Brain (organoid and tissue), 1 donor: ENCODE data around the gene KRTAP10-8. TPM values are rescaled to one million over a fixed set of nuclear protein-coding genes. Genes with fewer than 3 reads are reported as not detected.

Source experiments
- polyA plus RNA-seq: library from polyadenylated mRNA; stranded (reverse); fragments of 350-450 nt; fragmentation: Illumina TruSeq; extraction: RNeasy Lipid Tissue Mini Kit (QIAGEN cat#74804); gene quantifications from one replicate; pipeline ENCODE4 v1.2.3, GENCODE V29; 2015; ENCODE audit warnings: low read depth, low replicate concordance; ENCODE audit not compliant: insufficient read depth

KRTAP10-8 gene
- polyA plus RNA-seq, 1 donor from 2014 or later: not detected

Other genes starting within 250 kb of the KRTAP10-8 start
- 9.3 TPM for gene LRRC3, start 156.6 kb upstream of the KRTAP10-8 start, polyA plus RNA-seq
- not detected for gene KRTAP10-1, start 71.9 kb upstream of the KRTAP10-8 start, polyA plus RNA-seq
- not detected for gene KRTAP10-2, start 60.6 kb upstream of the KRTAP10-8 start, polyA plus RNA-seq
- gene KRTAP10-3, start 53.3 kb upstream of the KRTAP10-8 start, polyA plus RNA-seq: not detected
- not detected for gene KRTAP10-4, start 38.4 kb upstream of the KRTAP10-8 start, polyA plus RNA-seq
- not detected for gene KRTAP10-5, start 31.5 kb upstream of the KRTAP10-8 start, polyA plus RNA-seq
- not detected for gene KRTAP10-6, start 19.6 kb upstream of the KRTAP10-8 start, polyA plus RNA-seq
- gene KRTAP10-7, start 11.5 kb upstream of the KRTAP10-8 start, polyA plus RNA-seq: not detected
- not detected for gene KRTAP10-9, start 15.0 kb downstream of the KRTAP10-8 start, polyA plus RNA-seq
- not detected for gene KRTAP10-10, start 25.3 kb downstream of the KRTAP10-8 start, polyA plus RNA-seq
- gene KRTAP10-11, start 34.3 kb downstream of the KRTAP10-8 start, polyA plus RNA-seq: not detected
- gene KRTAP12-4, start 42.6 kb downstream of the KRTAP10-8 start, polyA plus RNA-seq: not detected
- gene KRTAP12-3, start 45.9 kb downstream of the KRTAP10-8 start, polyA plus RNA-seq: not detected
- not detected for gene KRTAP12-2, start 54.8 kb downstream of the KRTAP10-8 start, polyA plus RNA-seq
- gene KRTAP12-1, start 70.1 kb downstream of the KRTAP10-8 start, polyA plus RNA-seq: 0.93 TPM
- not detected for gene KRTAP10-12, start 85.1 kb downstream of the KRTAP10-8 start, polyA plus RNA-seq
- gene TSPEAR, start 99.5 kb downstream of the KRTAP10-8 start, polyA plus RNA-seq: 2.4 TPM
- 49.1 TPM for gene UBE2G2, start 189.7 kb downstream of the KRTAP10-8 start, polyA plus RNA-seq
- 149 TPM for gene SUMO3, start 206.0 kb downstream of the KRTAP10-8 start, polyA plus RNA-seq